ENCODE measurements around the gene CTBP2.
"Not testable (repeated sequence)": the region's sequence is repeated elsewhere in the genome, so short reads cannot be mapped to it uniquely, and the experiment has no call there.

The CTBP2 gene

DNA sequence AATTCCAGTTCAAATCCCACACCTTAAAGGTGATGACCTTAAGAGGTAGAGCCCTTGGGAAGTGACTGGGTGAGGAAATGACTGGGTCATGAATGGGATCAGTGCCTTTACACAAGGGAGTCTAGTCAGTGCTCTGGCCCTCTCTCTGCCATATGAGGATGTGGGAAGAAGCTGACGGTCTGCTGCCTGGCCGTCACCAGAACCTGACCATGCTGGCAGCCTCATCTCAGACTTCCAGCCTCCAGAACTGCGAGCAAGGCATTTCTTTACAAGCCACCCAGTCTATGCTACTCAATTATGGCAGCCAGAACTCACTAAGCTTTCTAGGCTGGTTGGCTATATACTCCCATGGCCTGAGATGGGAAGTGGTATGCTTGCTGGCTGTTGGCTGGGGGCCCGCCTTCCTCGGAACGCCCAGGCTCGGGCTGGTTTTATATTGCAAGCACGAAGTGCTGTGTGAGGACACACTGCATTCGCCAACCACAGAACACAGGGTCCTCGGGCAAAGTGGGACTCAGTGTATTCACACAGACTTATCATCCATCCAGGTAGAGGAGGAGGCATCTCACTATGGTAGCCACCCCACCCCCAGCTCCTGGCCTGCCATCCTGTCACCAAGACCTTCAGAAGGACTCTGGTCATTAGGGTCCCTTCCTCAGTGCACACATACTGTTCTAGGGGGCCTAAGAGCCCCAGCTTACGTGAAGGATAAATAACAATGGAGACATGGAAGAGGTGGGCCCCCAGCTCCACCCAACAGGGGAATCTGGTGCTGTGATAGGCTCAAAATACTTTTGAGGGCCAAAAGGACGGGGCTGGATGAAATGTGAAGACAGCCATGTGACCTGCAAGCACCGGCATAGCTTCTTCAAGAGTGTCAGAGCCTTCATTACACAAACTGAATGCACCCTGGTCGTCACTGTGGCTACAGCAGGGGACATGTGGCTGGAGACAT lies 169.4 kb downstream of the CTBP2 start:
- DNase-seq = no peak

DNA sequence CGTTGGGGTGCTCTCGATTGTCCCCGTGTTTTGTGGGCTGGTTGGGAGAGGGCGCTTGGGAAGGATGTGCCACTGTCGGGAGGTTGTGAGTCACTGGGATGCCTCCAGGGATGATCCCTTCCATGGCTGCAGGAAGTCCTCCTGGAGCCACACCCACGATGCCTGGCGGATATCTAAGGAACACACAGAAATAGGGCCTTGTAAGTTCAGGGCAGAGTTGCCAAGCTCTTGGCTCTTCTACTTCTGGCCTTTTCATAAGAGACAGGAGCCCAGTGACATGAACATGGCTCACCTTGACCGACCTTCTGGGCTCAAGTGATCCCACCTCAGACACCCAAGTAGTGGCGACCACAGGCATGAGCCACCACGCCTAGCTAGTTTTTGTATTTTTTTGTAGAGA lies 170.8 kb downstream of the CTBP2 start:
- no peak for DNase-seq

DNA sequence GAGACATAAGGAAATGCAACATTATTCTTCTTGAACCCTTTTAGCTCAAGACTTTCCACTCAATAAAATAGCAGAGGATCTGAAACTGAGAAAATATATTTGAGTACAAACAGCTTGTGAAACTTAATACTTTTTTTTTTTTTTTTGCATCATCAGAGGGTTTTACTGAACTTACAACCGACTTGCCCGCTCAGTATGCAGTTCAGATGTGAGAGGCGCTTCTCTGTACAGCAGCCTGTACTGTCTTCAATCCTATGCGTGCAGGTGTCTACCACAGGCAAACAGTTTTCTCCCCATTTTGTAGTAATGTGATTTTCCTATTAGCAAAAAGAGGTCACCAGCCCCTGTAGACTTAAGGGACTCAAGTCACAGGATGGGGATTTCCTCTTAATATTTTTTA lies 171.6 kb downstream of the CTBP2 start:
- DNase-seq = not testable (repeated sequence)

DNA sequence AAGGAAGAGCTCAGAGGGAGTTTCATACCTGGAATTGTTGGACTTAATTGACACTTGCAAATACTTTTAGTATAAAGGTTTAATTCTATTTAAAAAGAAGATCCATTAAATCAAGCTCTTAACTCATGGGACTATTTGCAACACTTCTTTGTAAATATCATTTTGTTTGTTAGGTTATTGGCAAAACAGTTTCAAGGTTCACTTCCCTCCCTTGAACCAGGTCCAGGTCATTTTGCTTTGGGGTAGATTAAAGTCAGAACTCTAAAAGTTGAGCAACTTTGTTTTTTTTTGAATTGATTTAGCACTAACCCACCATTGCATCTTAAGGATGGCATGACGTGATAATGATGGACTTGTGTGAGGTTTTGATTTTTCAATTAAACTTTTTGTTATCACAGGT lies 172.6 kb downstream of the CTBP2 start:
- DNase-seq = no peak

DNA sequence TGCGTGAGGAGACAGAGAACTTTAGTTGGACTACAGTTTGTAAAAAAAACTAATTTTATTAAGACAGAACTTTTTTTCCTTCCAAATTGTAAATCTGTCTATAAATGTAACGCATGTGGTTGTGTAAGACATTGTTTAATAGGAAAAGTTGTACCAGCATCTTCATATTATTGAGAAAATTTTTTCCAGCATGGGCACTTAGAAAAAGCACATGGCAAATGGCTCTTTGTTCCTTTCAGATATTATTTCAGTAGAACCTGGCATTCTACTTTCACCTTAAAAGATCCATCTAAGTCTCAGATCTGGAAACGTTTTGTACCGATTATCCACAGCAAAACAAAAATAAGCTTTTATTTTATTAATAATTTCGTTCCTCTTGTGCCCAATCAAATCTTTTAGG lies 175.2 kb downstream of the CTBP2 start:
- no peak for DNase-seq

DNA sequence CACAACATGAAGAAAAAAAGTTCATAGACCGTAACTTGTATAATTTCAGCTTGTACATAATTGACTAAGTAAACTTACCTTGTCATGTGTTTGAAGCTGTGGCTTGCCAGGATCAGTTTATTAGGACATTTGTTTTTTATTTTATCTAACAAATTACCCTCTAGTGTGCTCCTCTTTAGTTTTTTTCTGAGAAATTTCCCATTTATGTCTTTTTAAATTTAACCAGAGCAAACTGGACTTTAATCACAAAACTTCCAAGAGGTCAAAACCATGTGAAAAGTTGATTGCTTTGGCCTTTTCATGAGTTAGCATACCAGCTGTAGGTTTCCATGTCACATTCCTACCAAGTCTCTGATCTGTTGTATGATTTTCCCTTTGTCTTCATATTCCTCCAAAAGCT lies 176.0 kb downstream of the CTBP2 start:
- no peak for DNase-seq

DNA sequence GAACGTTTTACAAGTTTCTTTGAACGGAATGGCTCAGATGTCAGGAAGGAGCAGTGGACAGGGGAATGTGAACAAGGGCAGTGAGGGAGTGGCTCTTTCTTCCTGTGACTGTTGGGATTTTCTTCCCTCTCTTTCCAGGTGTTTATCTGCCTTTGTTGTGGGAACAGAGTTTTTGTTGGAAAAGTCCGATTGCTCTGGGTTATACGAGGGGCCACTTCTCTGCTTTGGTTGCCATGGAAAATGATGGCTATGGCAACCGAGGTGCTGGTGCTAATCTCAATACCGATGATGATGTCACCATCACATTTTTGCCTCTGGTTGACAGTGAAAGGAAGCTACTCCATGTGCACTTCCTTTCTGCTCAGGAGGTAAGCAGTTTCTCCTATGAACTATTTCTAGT lies 177.0 kb downstream of the CTBP2 start:
- DNase-seq = no peak

DNA sequence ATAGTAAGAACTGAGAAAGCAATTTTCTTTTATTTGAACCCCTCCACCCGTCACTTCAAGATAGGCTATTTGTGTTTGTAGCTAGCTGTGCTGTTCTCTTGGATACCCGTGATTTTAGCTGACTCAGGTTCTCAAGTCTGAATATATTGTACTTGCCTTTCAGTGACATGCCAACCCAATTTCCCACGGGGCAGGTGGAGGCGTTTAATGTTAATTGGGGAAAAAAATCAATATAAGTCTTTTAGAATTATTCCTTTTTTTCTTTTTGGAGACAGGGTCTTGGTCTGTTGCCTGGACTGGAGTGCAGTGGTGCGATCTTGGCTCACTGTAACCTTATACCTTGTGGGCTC lies 182.0 kb downstream of the CTBP2 start:
- DNase-seq = no peak

DNA sequence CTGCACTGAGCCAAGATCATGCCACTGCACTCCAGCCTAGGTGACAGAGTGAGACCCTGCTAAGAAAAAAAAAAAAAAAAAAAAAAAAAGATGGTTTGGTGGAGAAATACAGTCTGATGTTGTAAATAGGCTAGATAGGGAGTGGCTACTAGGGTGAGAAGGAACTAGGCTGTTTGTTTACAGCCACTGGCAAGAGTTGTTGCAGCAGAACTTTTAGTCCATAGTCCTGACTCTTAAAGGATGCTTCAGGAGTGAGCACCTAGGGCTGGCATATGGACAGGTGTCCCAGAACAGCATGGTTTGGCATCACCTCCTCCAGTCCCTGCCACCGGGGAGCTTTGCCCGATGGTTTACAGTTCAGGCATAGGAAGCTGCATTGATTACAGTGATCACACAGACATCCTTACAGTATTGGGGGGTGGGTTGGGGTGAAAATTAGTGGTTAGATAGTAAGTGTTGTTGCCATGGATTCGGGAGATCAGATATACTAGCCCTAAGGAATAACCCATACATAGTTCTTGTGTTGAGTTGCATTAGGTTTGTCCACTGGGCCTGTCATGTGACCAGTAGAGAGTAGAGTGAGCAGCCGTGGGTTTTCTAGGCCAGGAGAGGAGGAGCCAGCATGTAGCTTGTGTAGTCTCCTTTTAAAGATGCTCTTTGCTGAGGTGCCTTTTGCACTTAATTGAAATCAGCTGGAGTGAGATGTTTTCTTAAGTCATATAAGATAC lies 182.6 kb downstream of the CTBP2 start:
- DNase-seq = no peak

DNA sequence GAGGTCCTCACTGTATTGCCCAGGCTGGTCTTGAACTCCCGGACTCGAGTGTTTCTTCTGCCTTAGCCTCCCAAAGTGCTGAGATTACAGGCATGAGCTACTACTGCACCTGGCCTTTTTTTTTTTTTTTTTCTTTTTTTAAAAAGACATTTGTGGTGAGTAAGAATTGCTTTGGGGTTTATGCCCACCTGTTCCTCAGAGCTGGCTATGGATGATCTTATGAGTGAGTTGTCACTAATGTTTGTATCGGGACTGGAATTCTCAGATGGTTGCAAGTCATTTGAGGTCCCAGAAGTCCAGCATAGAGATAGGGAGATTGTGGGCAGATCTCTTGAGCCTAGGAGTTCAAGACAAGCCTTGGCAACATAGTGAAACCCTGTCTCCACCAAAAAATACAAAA lies 183.2 kb downstream of the CTBP2 start:
- DNase-seq = no peak

DNA sequence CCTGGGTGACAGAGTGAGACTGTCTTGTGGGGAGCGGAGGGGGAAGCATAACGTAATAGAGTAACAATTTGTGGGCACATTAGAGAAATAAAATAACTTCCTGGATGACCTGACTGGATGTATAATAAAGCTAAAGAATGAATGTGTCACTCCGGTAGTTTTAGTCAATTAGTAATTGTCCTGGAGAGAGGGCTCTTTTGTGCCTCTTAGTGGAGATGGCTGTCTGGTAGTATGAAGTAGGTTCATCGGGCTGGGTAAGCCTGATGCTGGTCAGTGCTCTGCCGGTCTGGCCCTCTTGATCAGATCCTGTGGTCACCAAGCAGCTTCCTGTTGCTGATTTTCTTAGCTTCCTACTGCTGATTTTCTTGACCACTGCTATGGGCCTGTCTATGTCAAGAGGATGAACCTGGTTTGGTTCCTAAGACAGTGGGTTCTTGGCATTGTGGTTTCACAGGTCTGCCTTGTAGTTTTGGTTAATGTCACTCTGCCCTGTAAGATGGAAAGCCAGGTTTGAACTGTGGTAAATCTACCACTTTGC lies 184.3 kb downstream of the CTBP2 start:
- peak; percentile 20 for DNase-seq

DNA sequence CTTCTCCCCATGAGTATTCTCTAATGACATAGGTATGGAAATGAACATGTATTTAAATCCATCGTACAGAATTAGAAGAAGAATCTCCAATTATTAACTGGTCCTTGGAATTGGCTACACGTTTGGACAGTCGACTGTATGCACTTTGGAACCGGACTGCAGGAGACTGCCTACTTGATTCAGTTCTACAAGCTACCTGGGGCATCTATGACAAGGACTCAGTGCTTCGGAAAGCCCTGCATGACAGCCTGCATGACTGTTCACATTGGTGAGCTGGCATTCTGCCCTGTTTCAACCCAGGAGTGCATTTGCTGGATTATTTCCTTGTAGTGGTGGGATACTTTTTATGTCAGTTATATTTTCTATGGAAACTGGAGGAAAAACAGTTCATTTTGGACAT lies 186.2 kb downstream of the CTBP2 start:
- no peak for DNase-seq

DNA sequence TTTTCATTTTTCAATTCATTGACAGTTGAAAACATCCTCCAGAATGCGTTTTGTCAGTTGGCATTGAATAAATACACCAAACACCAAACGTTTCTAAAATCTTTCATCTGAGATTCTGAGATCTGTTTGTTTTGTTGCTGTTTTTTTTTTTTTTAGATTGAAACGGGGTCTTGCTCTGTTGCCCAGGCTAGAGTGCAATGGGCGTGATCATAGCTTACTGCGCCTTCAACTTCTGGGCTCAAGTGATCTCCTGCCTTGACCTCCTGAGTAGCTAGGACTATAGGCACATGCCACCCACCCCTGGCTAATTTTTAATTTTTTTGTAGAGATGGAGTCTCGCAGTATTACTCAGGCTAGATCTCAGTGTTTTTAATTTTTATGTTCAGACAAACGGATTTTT lies 187.7 kb downstream of the CTBP2 start:
- no peak for DNase-seq

DNA sequence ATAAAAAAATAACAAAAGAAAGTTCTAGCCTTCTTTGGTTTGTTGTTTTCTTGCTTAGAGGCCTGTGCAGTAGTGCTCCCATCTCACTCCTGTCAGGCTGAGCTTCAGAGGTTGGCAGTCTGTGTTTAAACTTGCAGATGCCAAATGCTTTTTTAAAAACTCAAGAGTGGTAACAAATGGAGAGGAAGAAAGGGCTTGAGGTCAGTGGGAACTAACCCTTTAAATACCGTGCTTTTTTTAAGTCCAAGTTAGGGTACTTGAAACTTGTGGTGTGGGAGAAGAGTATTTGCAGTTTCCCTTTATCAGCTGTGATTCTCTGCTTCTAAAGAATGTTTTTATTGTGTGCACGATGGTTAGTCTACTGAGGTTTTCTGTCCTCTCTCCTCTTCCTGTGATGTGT lies 189.1 kb downstream of the CTBP2 start:
- DNase-seq = no peak

DNA sequence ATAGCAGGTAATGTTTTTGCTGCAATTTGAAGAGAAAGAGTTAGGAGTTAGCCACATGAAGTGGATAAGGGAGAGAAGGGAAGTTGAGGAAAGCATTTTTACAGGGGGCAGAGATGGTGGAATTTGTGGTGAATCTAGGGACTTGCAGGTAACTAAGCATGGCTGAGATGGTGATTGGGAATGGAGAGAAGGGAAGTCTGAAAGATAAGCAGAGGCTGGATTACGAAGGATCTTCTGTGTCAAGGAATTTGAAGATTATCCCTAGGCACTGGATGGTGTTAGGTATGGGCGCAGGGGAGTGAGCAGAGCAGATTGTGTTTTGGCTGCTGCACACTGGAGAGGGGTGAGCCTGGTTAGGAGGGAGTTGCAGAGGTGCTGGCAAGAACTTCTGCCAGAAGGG lies 193.1 kb downstream of the CTBP2 start:
- DNase-seq = no peak

DNA sequence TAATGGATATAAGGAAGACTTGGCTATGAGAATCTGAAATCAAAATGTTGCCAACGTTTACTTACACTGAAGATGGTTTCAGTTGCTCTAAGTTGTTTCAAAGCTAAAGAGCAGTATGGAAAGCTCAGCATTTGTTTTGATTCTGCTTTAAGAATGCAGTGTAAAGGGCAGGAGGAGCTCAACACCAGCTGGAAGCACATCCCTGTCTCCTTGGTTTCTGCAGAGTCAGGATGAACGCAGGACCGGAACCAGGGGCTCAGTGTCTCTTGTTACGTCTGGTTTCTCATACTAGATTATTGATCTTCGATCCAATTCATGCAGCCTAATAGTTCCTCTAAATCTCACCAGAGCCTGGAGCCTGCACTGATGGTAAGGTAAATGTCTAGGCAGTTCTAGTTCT lies 194.4 kb downstream of the CTBP2 start:
- DNase-seq = no peak

DNA sequence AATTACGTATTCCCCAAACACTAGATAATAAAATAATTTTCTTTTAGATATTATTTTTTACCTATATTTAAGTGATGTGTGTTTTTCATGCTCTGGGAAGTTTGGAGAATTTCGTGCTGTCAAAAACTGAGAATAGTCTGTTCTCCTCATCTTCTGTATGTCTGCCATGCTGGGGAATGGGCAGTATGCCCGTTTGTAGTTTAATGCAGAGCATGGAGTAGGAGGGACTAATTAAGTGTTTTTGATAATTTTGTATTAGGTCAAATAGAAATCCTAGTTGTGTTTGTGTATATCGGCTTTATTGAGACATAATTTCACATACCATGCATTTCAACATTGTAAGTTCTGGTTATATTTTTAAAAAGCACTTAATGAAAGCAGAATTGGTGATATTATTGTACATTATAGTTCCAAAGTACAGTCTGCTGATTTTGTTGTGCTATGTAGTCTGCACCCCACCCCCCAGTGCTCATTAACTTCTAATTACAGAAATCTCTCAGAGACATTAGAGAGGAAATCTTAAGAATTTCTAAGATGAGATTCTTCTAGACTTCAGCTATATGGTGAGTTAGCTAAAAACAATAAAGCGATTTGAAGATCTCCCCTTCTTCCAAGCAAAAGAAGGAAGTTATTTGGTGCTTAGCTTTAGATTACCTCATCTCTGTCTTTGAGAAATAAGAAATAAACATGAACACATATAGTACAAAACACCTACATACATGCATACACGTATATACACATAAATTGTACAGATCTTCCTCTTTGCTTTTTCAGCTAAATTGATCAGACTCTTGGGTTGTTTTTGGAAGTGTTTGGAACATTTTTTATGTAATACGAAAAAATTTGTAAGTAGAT lies 196.3 kb downstream of the CTBP2 start:
- no peak for DNase-seq

DNA sequence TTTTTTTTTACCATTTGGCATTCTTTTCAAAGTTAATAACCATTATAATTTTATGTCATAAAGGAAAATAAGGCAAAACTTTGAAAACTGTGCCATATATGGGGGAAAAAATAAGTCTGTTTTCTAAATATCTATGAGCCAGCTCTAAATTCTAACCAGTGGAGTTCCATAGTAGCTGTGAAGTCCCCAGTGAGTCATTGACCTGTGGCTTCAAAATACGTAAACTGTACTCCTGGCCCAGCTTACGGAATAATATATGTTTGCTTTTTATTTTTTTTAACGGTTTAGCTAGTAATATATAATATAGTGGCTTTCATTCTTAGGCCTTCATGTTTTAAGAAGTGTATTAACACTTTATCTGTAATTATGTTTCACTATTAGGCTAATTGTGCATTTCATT lies 197.9 kb downstream of the CTBP2 start:
- DNase-seq = no peak

DNA sequence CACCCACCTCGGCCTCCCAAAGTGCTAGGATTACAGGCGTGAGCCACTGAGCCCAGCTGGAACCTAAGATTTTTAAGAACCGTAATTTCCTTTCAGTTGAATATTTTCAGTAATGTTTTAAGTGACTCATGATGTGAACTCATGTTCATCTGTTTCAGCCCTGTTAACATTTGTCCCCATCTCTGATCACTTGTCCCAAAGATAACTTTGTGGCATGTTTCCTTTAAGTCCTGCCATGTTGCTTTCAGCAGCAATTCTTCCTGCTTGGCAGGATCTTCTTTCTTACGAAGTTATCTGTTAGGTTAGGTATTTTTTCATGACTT lies 199.2 kb downstream of the CTBP2 start:
- no peak for DNase-seq

DNA sequence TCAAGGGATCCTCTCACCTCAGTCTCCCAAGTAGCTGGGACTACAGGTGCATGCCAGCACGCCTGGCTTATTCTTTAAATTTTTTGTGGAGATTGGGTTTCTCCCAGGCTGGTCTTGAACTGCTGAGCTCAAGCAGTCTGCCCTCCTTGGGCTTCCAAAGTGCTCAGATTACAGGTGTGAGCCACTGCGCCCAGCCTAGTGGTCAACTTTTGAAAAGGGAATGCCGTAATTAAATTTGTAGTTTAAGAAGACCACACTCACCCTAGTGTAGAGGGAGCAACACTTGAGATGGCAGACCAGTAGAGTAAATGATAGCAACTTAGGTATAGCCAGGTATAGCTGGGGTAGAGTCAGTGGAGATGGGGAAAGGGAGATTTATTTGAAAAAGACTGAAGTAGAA lies 200.8 kb downstream of the CTBP2 start:
- no peak for DNase-seq

DNA sequence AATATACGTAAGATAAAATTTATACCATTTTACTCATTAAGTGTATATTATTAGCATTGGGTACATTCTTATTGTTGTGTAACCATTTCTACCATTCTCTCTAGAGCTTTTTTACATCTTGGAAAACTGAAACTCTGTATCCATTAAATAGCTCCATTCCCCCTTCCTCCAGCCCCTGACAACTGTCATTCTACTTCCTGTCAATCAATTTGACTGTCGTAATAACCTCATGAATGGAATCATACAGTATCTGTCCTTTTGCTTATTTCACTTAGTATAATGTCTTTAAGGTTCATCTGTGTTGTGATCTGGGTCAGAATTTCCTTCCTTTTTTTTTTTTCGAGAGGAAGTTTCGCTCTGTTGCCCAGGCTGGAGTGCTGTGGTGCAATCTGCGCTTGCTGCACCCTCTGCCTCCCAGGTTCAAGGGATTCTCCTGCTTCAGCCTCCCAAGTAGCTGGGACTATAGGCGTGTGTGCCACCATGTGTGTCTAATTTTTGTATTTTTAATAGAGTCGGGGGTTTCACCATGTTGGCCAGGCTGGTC lies 202.9 kb downstream of the CTBP2 start:
- no peak for DNase-seq

DNA sequence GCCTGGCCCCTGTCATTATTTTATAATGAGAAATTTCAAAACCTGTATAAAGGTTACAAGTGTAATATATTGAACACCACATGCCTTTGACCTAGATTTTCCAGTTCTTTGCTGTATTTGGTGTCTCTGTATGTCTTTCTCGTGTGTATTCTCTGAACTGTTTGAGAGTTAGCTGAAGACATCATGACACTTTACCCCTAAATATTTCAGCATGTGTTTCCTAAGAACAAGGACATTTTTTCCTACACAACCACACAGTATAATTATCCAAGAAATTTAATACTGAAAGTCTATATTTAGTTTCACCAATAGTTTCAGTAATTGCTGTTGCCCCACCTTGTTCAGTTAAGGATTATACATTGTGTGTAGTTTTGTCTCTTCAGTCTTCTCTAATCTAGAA lies 203.6 kb downstream of the CTBP2 start:
- DNase-seq = no peak

DNA sequence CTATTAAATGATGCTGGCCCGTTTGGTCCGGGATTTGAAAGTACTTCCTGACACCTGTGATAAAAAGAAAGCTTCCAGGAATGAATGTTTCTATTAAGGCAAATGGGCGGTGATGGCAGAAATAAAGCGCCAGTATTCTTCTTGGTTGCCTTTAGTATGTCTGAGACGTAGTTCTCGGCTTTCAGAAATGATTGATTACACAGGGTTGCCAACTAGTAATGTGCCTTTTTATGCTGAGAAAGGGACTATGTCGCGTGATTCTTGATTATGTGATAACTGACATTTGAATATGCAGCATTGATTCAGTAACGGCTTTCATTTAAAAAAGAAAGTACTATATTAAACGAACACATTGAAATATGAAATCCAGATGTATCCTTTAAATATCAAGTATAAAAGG lies 204.5 kb downstream of the CTBP2 start:
- DNase-seq = no peak

Measured in CD4-positive, alpha-beta T cell treated with Interleukin-17A for 1 hour (primary cell).